Activated CD4-positive, alpha-beta T cell treated with anti-CD3 and anti-CD28 coated beads for 36 hours (primary cell): ENCODE data around the gene CACNA1D. TPM values are rescaled to one million over a fixed set of nuclear protein-coding genes. Genes with fewer than 3 reads are reported as not detected.

Experiments used
- ATAC-seq: fragments of 200-7000 bp; cut with Tn5 transposase; one replicate; pipeline ENCODE4 v1.10.0; 2021; ENCODE audit warnings: mild to moderate bottlenecking, moderate library complexity
- CTCF ChIA-PET: fragments of 350-600 bp; sonication (Branson Sonifier 250); formaldehyde crosslinking; loops from one replicate; lab custom pipeline; 2021; ENCODE audit warnings: antibody characterized with exemption; lab: Charles Lee
- POLR2A ChIA-PET: fragments of 350-600 bp; sonication (Branson Sonifier 250); formaldehyde crosslinking; loops from one replicate; lab custom pipeline; 2021; ENCODE audit warnings: antibody characterized with exemption, inconsistent platforms; lab: Charles Lee
- DNase-seq: peaks from one replicate; pipeline ENCODE4 v3.0.0-alpha.2; 2020
- H3K27ac Mint-ChIP-seq: one replicate; pipeline ENCODE4 v1.8.0; 2021; ENCODE audit warnings: mixed read lengths
- H3K27me3 Mint-ChIP-seq: one replicate; pipeline ENCODE4 v1.8.0; 2021; ENCODE audit warnings: mixed read lengths
- H3K36me3 Mint-ChIP-seq: one replicate; pipeline ENCODE4 v1.8.0; 2021; ENCODE audit warnings: low read depth, mixed read lengths
- H3K4me1 Mint-ChIP-seq: one replicate; pipeline ENCODE4 v1.8.0; 2021; ENCODE audit warnings: mixed read lengths
- H3K4me3 Mint-ChIP-seq: one replicate; pipeline ENCODE4 v1.8.0; 2021; ENCODE audit warnings: mild to moderate bottlenecking, moderate library complexity, mixed read lengths
- H3K9me3 Mint-ChIP-seq: one replicate; pipeline ENCODE4 v1.8.0; 2021; ENCODE audit warnings: low read depth, mixed read lengths
- intact Hi-C, 2 experiments: fragments of 100-400 bp; cut with DNase I in 1 of 2; cut with micrococcal nuclease in 1 of 2; formaldehyde crosslinking; loops; one replicate each; pipeline versions ENCODE4 v1.14.2 to v1.15.1; 2022 to 2024; cut with DNase I, micrococcal nuclease
- total RNA-seq, 2 experiments: library from RNA; stranded (reverse); gene quantifications; one replicate each; pipeline ENCODE4 v1.2.3, GENCODE V29; 2021

Gene CACNA1D
- total RNA-seq, 2 experiments from 2014 or later: 0.21 to 0.33 TPM

DNA sequence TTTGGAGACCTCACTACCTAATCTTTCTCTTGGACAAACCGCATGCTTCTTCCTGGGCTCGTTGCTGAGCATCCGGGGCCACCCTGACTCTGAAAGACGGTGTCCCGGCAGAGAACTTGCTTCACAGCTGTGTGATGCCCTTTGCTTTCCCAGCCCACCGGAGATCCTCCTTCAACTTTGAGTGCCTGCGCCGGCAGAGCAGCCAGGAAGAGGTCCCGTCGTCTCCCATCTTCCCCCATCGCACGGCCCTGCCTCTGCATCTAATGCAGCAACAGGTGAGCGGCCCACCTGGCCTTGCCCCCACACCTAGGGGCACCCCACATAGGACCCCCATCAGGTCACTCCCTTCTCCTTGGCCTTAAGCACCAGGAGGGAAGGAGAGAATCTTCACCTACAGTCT lies 314.1 kb downstream of the CACNA1D start:
- no peaks in the 10 kb centered on the region for H3K9me3 Mint-ChIP-seq
- no peak for DNase-seq
- ChIA-PET CTCF (no interaction called here), POLR2A (no interaction called here)
- no peaks in the 10 kb centered on the region for H3K4me1 Mint-ChIP-seq
- no peak overlapping the region for H3K4me3 Mint-ChIP-seq
- no peak overlapping the region for H3K27ac Mint-ChIP-seq
- no peaks in the 10 kb centered on the region for H3K36me3 Mint-ChIP-seq
- no peak for ATAC-seq
- H3K27me3 Mint-ChIP-seq: peaks cover 2% of the 10 kb centered on the region
- intact Hi-C loops: no loop called here

DNA sequence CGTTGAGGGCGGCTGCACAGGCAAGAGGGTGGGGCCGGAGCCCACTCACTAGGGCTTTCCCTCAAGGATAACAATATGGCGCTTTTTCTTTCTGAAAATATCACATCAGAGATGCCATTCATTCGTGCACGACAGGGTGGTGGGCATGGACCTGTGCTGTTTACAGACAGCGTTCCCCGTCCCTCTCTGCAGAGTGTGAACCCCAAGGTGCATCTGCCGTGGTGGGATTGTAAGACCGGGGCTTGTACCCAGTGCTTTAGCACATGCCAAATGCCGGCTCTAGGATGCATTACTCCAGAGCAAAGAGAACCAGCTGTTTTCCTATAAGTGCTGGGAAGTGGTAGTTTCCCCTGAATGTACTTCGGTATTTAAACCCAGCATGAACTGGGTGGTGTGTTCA lies 314.9 kb downstream of the CACNA1D start:
- no peak for DNase-seq
- ATAC-seq: no peak
- H3K36me3 Mint-ChIP-seq: no peaks in the 10 kb centered on the region
- intact Hi-C loops: no loop called here
- no peaks in the 10 kb centered on the region for H3K9me3 Mint-ChIP-seq
- CTCF ChIA-PET: no interaction called here
- no peak overlapping the region for H3K27ac Mint-ChIP-seq
- no peaks in the 10 kb centered on the region for H3K4me1 Mint-ChIP-seq
- no peak overlapping the region for H3K4me3 Mint-ChIP-seq
- peaks cover 2% of the 10 kb centered on the region for H3K27me3 Mint-ChIP-seq
- POLR2A ChIA-PET: no interaction called here

DNA sequence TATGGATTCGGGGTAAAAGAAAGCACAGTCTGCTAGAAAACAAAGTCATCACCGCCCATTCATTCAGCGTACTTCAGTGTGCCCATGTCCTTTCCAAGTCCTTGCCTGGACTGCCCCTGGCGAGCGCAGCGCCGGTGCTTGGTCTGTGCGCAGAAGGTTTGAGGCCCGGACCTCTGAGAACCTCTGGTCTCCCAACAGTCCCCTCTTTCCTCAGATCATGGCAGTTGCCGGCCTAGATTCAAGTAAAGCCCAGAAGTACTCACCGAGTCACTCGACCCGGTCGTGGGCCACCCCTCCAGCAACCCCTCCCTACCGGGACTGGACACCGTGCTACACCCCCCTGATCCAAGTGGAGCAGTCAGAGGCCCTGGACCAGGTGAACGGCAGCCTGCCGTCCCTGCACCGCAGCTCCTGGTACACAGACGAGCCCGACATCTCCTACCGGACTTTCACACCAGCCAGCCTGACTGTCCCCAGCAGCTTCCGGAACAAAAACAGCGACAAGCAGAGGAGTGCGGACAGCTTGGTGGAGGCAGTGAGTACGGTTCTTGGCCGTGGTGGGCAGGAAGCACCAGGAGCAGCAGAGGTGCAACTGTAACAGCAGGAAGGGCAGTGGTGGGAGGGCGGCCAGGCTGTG lies 315.5 kb downstream of the CACNA1D start:
- Mint-ChIP-seq H3K27me3 (peaks cover under 1% of the 10 kb centered on the region), H3K27ac (no peak overlapping the region), H3K4me3 (no peak overlapping the region), H3K9me3 (no peaks in the 10 kb centered on the region), H3K4me1 (no peaks in the 10 kb centered on the region), H3K36me3 (no peaks in the 10 kb centered on the region)
- ATAC-seq (no peak), DNase-seq (no peak)
- POLR2A ChIA-PET: no interaction called here
- CTCF ChIA-PET: no interaction called here
- intact Hi-C loops: no loop called here

DNA sequence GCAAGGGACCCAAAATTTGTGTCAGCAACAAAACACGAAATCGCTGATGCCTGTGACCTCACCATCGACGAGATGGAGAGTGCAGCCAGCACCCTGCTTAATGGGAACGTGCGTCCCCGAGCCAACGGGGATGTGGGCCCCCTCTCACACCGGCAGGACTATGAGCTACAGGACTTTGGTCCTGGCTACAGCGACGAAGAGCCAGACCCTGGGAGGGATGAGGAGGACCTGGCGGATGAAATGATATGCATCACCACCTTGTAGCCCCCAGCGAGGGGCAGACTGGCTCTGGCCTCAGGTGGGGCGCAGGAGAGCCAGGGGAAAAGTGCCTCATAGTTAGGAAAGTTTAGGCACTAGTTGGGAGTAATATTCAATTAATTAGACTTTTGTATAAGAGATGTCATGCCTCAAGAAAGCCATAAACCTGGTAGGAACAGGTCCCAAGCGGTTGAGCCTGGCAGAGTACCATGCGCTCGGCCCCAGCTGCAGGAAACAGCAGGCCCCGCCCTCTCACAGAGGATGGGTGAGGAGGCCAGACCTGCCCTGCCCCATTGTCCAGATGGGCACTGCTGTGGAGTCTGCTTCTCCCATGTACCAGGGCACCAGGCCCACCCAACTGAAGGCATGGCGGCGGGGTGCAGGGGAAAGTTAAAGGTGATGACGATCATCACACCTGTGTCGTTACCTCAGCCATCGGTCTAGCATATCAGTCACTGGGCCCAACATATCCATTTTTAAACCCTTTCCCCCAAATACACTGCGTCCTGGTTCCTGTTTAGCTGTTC lies 316.9 kb downstream of the CACNA1D start:
- POLR2A ChIA-PET: no interaction called here
- DNase-seq: no peak
- no peaks in the 10 kb centered on the region for H3K4me1 Mint-ChIP-seq

DNA sequence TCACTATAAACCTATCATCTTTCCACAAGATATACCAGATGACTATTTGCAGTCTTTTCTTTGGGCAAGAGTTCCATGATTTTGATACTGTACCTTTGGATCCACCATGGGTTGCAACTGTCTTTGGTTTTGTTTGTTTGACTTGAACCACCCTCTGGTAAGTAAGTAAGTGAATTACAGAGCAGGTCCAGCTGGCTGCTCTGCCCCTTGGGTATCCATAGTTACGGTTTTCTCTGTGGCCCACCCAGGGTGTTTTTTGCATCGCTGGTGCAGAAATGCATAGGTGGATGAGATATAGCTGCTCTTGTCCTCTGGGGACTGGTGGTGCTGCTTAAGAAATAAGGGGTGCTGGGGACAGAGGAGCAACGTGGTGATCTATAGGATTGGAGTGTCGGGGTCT lies 318.0 kb downstream of the CACNA1D start:
- no peaks in the 10 kb centered on the region for H3K27me3 Mint-ChIP-seq
- no peaks in the 10 kb centered on the region for H3K36me3 Mint-ChIP-seq
- ChIA-PET CTCF (no interaction called here), POLR2A (no interaction called here)
- H3K9me3 Mint-ChIP-seq: no peaks in the 10 kb centered on the region
- ATAC-seq: no peak
- no peak for DNase-seq
- no peaks in the 10 kb centered on the region for H3K4me1 Mint-ChIP-seq
- H3K4me3 Mint-ChIP-seq: no peak overlapping the region
- H3K27ac Mint-ChIP-seq: no peak overlapping the region
- intact Hi-C loops: no loop called here

More for the DNA sequence above, 316.9 kb downstream of the CACNA1D start:
- intact Hi-C loops: no loop called here
- Mint-ChIP-seq H3K27me3 (no peaks in the 10 kb centered on the region), H3K36me3 (no peaks in the 10 kb centered on the region), H3K27ac (no peak overlapping the region), H3K4me3 (no peak overlapping the region), H3K9me3 (no peaks in the 10 kb centered on the region)
- ATAC-seq: no peak
- CTCF ChIA-PET: no interaction called here

DNA sequence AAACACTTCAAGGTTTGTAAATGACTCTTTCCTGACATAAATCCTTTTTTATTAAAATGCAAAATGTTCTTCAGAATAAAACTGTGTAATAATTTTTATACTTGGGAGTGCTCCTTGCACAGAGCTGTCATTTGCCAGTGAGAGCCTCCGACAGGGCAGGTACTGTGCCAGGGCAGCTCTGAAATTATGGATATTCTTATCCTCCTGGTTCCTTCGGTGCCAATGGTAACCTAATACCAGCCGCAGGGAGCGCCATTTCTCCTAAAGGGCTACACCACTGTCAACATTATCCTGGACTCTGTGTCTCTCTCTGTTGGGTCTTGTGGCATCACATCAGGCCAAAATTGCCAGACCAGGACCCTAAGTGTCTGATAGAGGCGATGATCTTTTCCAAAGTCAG lies 318.8 kb downstream of the CACNA1D start:
- ChIA-PET CTCF (no interaction called here), POLR2A (no interaction called here)
- Mint-ChIP-seq H3K27ac (no peak overlapping the region), H3K9me3 (no peaks in the 10 kb centered on the region), H3K27me3 (no peaks in the 10 kb centered on the region), H3K36me3 (no peaks in the 10 kb centered on the region), H3K4me1 (no peaks in the 10 kb centered on the region), H3K4me3 (no peak overlapping the region)
- ATAC-seq: no peak
- intact Hi-C loops: no loop called here
- no peak for DNase-seq

DNA sequence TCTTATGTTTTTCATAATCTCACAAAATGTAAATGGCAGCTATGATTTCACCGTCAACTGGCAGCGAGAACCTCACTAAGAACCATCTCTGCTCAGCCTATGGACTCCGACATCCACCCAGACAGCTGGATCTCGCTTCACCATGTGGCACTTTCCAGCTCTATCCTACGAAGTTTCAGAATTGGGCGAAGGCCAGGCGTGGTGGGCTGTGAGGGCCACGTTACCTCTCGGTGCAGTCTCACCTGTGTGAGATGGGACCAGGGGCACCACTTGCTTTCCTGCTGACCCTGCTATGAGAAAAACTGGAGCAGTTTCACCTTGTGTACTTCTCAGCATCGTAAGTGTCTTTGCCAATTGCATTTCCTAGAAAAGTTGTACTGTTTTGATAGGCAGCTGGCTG lies 319.5 kb downstream of the CACNA1D start:
- Mint-ChIP-seq H3K27ac (no peak overlapping the region), H3K36me3 (no peaks in the 10 kb centered on the region), H3K4me1 (no peaks in the 10 kb centered on the region), H3K4me3 (no peak overlapping the region), H3K27me3 (no peaks in the 10 kb centered on the region), H3K9me3 (no peaks in the 10 kb centered on the region)
- intact Hi-C loops: no loop called here
- no peak for ATAC-seq
- ChIA-PET CTCF (no interaction called here), POLR2A (no interaction called here)
- no peak for DNase-seq

DNA sequence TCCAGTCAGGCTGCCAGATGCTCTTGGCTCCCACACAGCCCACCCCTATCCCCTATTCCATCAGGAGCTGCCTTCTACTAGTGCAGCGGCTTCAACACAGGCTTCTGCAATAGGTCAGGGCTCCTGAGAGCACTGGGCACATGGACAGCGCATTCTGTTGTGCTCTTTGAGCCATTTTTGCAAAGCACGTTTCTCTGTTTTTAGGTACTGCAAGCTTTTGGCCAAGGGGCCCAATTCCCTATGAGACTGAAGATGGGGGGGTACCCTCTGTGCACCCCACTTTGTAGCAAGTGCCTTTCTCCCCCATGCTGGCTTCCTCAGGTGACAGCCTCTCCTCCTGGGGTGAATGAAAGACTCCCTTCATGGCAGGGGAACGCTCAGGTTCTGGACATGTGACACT lies 320.7 kb downstream of the CACNA1D start:
- ATAC-seq (no peak), DNase-seq (no peak)
- H3K4me1 Mint-ChIP-seq: no peaks in the 10 kb centered on the region
- intact Hi-C loops: no loop called here
- no peaks in the 10 kb centered on the region for H3K27me3 Mint-ChIP-seq
- H3K27ac Mint-ChIP-seq: no peak overlapping the region
- CTCF ChIA-PET: no interaction called here
- no peaks in the 10 kb centered on the region for H3K9me3 Mint-ChIP-seq
- no peak overlapping the region for H3K4me3 Mint-ChIP-seq
- POLR2A ChIA-PET: no interaction called here
- H3K36me3 Mint-ChIP-seq: no peaks in the 10 kb centered on the region

DNA sequence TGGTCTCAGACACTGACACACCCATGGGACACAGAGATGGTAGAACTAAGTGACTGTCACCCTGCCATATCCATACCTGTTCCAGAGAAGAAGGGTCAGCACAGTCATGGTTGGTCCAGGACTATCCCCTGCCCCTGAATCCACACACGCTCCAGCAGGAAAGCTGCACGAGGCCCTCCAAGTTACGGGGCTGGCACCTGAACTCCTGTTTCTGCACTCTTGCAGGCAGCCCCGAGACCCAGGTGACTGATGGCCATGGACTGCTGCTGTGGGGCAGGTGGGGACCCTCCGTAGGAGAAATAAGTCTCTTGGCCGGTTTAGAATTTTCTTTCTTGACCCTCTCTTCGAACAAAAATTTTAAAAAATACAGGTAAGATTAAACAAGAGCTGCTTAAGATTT lies 321.2 kb downstream of the CACNA1D start:
- intact Hi-C loops: no loop called here
- Mint-ChIP-seq H3K27ac (no peak overlapping the region), H3K4me1 (no peaks in the 10 kb centered on the region), H3K9me3 (no peaks in the 10 kb centered on the region), H3K4me3 (no peak overlapping the region), H3K36me3 (no peaks in the 10 kb centered on the region), H3K27me3 (no peaks in the 10 kb centered on the region)
- CTCF ChIA-PET: no interaction called here
- DNase-seq (no peak), ATAC-seq (no peak)
- POLR2A ChIA-PET: no interaction called here

DNA sequence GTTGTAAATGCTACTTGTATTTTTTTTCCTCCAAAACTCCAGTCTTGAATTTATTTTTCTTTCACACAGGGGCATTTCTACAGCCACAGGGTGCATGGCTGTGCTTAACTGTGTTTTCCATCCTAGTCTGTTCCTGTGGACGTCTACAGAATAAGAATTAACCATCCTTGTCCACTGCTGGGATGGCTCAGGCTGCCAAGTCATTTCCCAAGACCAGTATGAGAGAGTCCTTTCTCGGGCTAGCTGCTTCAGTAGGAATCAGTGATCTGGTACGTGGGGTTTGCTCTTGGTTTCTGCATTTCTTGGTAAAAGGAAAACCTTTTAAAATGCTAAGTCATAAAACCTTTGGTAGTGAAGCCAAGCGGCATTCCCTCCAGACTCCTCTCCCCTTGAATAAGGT lies 322.0 kb downstream of the CACNA1D start:
- no peaks in the 10 kb centered on the region for H3K36me3 Mint-ChIP-seq
- H3K4me3 Mint-ChIP-seq: no peak overlapping the region
- intact Hi-C loops: no loop called here
- DNase-seq (no peak), ATAC-seq (no peak)
- H3K27me3 Mint-ChIP-seq: no peaks in the 10 kb centered on the region
- no peak overlapping the region for H3K27ac Mint-ChIP-seq
- POLR2A ChIA-PET: no interaction called here
- CTCF ChIA-PET: no interaction called here
- H3K9me3 Mint-ChIP-seq: no peaks in the 10 kb centered on the region
- H3K4me1 Mint-ChIP-seq: no peaks in the 10 kb centered on the region

DNA sequence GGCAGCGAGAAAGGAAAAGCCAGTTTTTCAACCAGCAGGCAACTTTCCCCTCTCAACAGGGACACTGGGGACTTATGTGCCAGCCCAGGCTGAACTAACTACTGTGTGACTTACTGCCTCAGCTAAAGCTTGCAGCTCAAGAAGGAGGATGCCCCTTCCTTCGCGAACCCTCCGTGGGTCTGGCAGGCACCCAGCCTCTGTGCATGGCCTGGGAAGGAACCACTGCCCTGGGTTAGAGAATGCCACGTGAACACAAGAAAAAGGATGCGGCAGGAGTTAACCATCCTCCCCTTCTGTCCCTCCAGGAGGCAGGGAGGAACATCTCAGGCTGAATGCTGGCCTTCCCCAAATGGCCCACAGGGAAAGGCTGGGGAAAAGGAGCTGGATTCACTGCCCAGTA lies 322.8 kb downstream of the CACNA1D start:
- intact Hi-C loops: no loop called here
- CTCF ChIA-PET: no interaction called here

DNA sequence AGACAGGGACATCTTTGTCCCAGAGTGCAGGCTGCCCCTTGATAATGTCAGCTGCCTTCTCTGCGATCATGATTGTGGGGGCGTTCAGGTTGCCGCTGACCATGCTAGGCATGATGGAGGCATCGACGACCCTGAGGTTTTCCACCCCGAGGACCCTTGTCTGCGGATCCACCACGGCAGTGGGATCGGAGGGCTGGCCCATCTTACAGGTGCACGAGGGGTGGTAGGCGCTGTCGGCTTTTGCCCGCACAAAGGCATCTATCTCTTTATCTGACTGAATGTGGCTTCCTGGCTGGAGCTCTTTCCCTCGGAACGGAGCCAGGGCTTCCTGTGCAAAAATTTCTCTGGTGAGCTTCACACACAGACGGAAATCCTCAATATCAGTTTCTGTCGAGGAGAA lies 323.4 kb downstream of the CACNA1D start:
- no peak overlapping the region for H3K4me3 Mint-ChIP-seq
- no peaks in the 10 kb centered on the region for H3K27me3 Mint-ChIP-seq
- intact Hi-C loops: no loop called here
- no peaks in the 10 kb centered on the region for H3K9me3 Mint-ChIP-seq
- ChIA-PET POLR2A (no interaction called here), CTCF (no interaction called here)
- H3K4me1 Mint-ChIP-seq: no peaks in the 10 kb centered on the region
- ATAC-seq (no peak), DNase-seq (no peak)
- no peak overlapping the region for H3K27ac Mint-ChIP-seq
- no peaks in the 10 kb centered on the region for H3K36me3 Mint-ChIP-seq

More for the DNA sequence above, 322.8 kb downstream of the CACNA1D start:
- no peak overlapping the region for H3K4me3 Mint-ChIP-seq
- POLR2A ChIA-PET: interaction anchor here (0.6 kb wide), 1 partner anchor 31 kb away, joined by 3 read pairs; no protein-coding TSS in a partner anchor
- H3K27ac Mint-ChIP-seq: no peak overlapping the region
- H3K4me1 Mint-ChIP-seq: no peaks in the 10 kb centered on the region
- ATAC-seq (no peak), DNase-seq (no peak)
- H3K27me3 Mint-ChIP-seq: no peaks in the 10 kb centered on the region
- H3K9me3 Mint-ChIP-seq: no peaks in the 10 kb centered on the region
- no peaks in the 10 kb centered on the region for H3K36me3 Mint-ChIP-seq
